Activated naive CD4-positive, alpha-beta T cell treated with anti-CD3 and anti-CD28 coated beads, Interleukin-2, amount 50 U/mL, for 72 hours (primary cell): Measurements from ENCODE around the gene UCN2. TPM values are rescaled to one million over a fixed set of nuclear protein-coding genes. Genes with fewer than 3 reads are reported as not detected.

Source experiments
- ATAC-seq, 2 donors: fragments of 150-1000 bp; cut with Tn5 transposase; 2 replicates each; pipeline ENCODE4 v1.10.0; 2021; ENCODE audit warnings: mild to moderate bottlenecking in 2 of 2, moderate library complexity in 2 of 2
- DNase-seq, 2 donors: peaks; one replicate each; pipeline ENCODE4 v3.0.0; 2021 to 2022; ENCODE audit warnings: low spot score in 2 of 2
- H3K27ac Mint-ChIP-seq, 2 donors: one replicate each; pipeline ENCODE4 v1.8.0; 2022; ENCODE audit warnings: mild to moderate bottlenecking in 2 of 2, mixed read lengths in 2 of 2
- H3K36me3 Mint-ChIP-seq, 2 donors: one replicate each; pipeline ENCODE4 v1.8.0; 2022; ENCODE audit warnings: mixed read lengths in 2 of 2
- H3K9me3 Mint-ChIP-seq, 2 donors: one replicate each; pipeline ENCODE4 v1.8.0; 2022; ENCODE audit warnings: mixed read lengths in 2 of 2
- total RNA-seq, 2 donors: library from RNA; stranded (reverse); gene quantifications; one replicate each; pipeline ENCODE4 v1.2.3, GENCODE V29; 2022

The UCN2 gene
- under 1 TPM in 1 of 2 donors, not detected in 1; 0.21 TPM for total RNA-seq

- H3K9me3 Mint-ChIP-seq: no peaks in the 10 kb centered on the region
- ATAC-seq (no peak), DNase-seq (no peak)
- H3K27ac Mint-ChIP-seq: no peak within 1 kb of the TSS
- H3K36me3 Mint-ChIP-seq: no peaks in the 10 kb centered on the region
Observed at GRCh38 chr3:48563382-48563918, at the start of gene UCN2. TSS of gene UCN2 (minus strand) at chr3:48563781. CDS start at chr3:48563124, 657 bp downstream.

GRCh38 chr3:48612309-48612708 is 48.7 kb upstream of the UCN2 start:
- DNase-seq (no peak), ATAC-seq (no peak)
- Mint-ChIP-seq H3K9me3 (peaks cover 3 to 7% of the 10 kb centered on the region in 2 donors), H3K36me3 (peaks cover 30 to 35% of the 10 kb centered on the region in 2 donors), H3K27ac (peak overlapping the region in 1 of 2 donors; percentile 95)

- Mint-ChIP-seq H3K36me3 (peaks cover 26 to 29% of the 10 kb centered on the region in 2 donors), H3K9me3 (no peaks in the 10 kb centered on the region), H3K27ac (peak within 1 kb of the TSS; percentile 92 to 98)
- ATAC-seq (peak; percentile 94 to 98), DNase-seq (peak; percentile 94 to 96)
Observed at GRCh38 chr3:48609088-48610005, 45.8 kb upstream of the UCN2 start, which contains the start of gene UQCRC1. TSS of gene UQCRC1 (minus strand) at chr3:48609646. CDS start at chr3:48609620, 26 bp downstream.

- DNase-seq (no peak), ATAC-seq (no peak)
- Mint-ChIP-seq H3K9me3 (no peaks in the 10 kb centered on the region), H3K27ac (peak overlapping the region in 1 of 2 donors; percentile 92), H3K36me3 (peaks cover 27 to 29% of the 10 kb centered on the region in 2 donors)
Observed at GRCh38 chr3:48607519-48607918, 43.9 kb upstream of the UCN2 start.

GRCh38 chr3:48601622-48601994 is 38.0 kb upstream of the UCN2 start:
- no peak for DNase-seq
- Mint-ChIP-seq H3K36me3 (peaks cover 11 to 13% of the 10 kb centered on the region in 2 donors), H3K27ac (no peak overlapping the region), H3K9me3 (no peaks in the 10 kb centered on the region)
- ATAC-seq: no peak

- Mint-ChIP-seq H3K27ac (no peak overlapping the region), H3K36me3 (peaks cover 11 to 13% of the 10 kb centered on the region in 2 donors), H3K9me3 (no peaks in the 10 kb centered on the region)
- no peak for ATAC-seq
- DNase-seq: no peak
Observed at GRCh38 chr3:48600711-48601621, 37.4 kb upstream of the UCN2 start.

GRCh38 chr3:48599509-48600285 is 36.1 kb upstream of the UCN2 start:
- peak overlapping the region in 1 of 2 donors; percentile 12 for H3K27ac Mint-ChIP-seq
- no peak for ATAC-seq
- no peaks in the 10 kb centered on the region for H3K9me3 Mint-ChIP-seq
- peaks cover 10 to 13% of the 10 kb centered on the region in 2 donors for H3K36me3 Mint-ChIP-seq
- DNase-seq: no peak

GRCh38 chr3:48599077-48599501 is 35.5 kb upstream of the UCN2 start:
- ATAC-seq (no peak), DNase-seq (no peak)
- Mint-ChIP-seq H3K9me3 (no peaks in the 10 kb centered on the region), H3K27ac (peak overlapping the region in 1 of 2 donors; percentile 12), H3K36me3 (peaks cover 5 to 13% of the 10 kb centered on the region in 2 donors)

- H3K27ac Mint-ChIP-seq: peak overlapping the region in 1 of 2 donors; percentile 1
- ATAC-seq: no peak
- no peak for DNase-seq
- peaks cover 5 to 13% of the 10 kb centered on the region in 2 donors for H3K36me3 Mint-ChIP-seq
- no peaks in the 10 kb centered on the region for H3K9me3 Mint-ChIP-seq
Observed at GRCh38 chr3:48598323-48599076, 34.9 kb upstream of the UCN2 start.

- peak overlapping the region; percentile 1 to 81 for H3K27ac Mint-ChIP-seq
- DNase-seq (no peak), ATAC-seq (no peak)
- peaks cover 2 to 4% of the 10 kb centered on the region in 2 donors for H3K36me3 Mint-ChIP-seq
- H3K9me3 Mint-ChIP-seq: no peaks in the 10 kb centered on the region
Observed at GRCh38 chr3:48597408-48597800, 33.8 kb upstream of the UCN2 start.

GRCh38 chr3:48596676-48597407 is 33.3 kb upstream of the UCN2 start:
- DNase-seq (no peak), ATAC-seq (no peak)
- H3K36me3 Mint-ChIP-seq: no peaks in the 10 kb centered on the region
- H3K27ac Mint-ChIP-seq: peak overlapping the region; percentile 58 to 81
- H3K9me3 Mint-ChIP-seq: no peaks in the 10 kb centered on the region

GRCh38 chr3:48596157-48596556 is 32.6 kb upstream of the UCN2 start:
- ATAC-seq: no peak
- Mint-ChIP-seq H3K9me3 (no peaks in the 10 kb centered on the region), H3K27ac (peak overlapping the region; percentile 58 to 75)

GRCh38 chr3:48595526-48596121 is 32.0 kb upstream of the UCN2 start:
- DNase-seq (no peak), ATAC-seq (peak in 1 of 2 donors; percentile 2)
- H3K36me3 Mint-ChIP-seq: no peaks in the 10 kb centered on the region
- H3K27ac Mint-ChIP-seq: peak overlapping the region in 1 of 2 donors; percentile 58
- no peaks in the 10 kb centered on the region for H3K9me3 Mint-ChIP-seq

More at GRCh38 chr3:48596157-48596556, 32.6 kb upstream of the UCN2 start:
- DNase-seq: no peak
- H3K36me3 Mint-ChIP-seq: no peaks in the 10 kb centered on the region

GRCh38 chr3:48595075-48595525 is 31.5 kb upstream of the UCN2 start, which contains the start of gene COL7A1:
TSS of gene COL7A1 (minus strand) at chr3:48595329. CDS start at chr3:48595159, 170 bp downstream.
- DNase-seq (no peak), ATAC-seq (no peak)
- no peaks in the 10 kb centered on the region for H3K9me3 Mint-ChIP-seq
- H3K36me3 Mint-ChIP-seq: no peaks in the 10 kb centered on the region
- H3K27ac Mint-ChIP-seq: peak within 1 kb of the TSS in 1 of 2 donors; percentile 58
